Liver (tissue), 3 donors: ENCODE data around the gene GATA6.

Experiments
- RAD21 ChIP-seq, 2 donors: IDR thresholded peaks; 2 replicates each; pipeline ENCODE4 v1.6.1; 2016; ENCODE audit warnings: antibody characterized with exemption in 2 of 2, mild to moderate bottlenecking in 2 of 2
- YY1 ChIP-seq: IDR thresholded peaks from 2 replicates; pipeline ENCODE4 v1.6.1; 2016; ENCODE audit warnings: antibody characterized with exemption, mild to moderate bottlenecking
- TF ChIP-seq, protein P1 (sequence below): fragments of 150-350 bp; IDR thresholded peaks from 2 replicates; pipeline ENCODE4 v1.5.1; 2017; ENCODE audit warnings: improper control_type of control experiment, low read depth, low read length; ENCODE audit not compliant: missing input control
- donor health status: healthy.
- donor health status: healthy.

DNA sequence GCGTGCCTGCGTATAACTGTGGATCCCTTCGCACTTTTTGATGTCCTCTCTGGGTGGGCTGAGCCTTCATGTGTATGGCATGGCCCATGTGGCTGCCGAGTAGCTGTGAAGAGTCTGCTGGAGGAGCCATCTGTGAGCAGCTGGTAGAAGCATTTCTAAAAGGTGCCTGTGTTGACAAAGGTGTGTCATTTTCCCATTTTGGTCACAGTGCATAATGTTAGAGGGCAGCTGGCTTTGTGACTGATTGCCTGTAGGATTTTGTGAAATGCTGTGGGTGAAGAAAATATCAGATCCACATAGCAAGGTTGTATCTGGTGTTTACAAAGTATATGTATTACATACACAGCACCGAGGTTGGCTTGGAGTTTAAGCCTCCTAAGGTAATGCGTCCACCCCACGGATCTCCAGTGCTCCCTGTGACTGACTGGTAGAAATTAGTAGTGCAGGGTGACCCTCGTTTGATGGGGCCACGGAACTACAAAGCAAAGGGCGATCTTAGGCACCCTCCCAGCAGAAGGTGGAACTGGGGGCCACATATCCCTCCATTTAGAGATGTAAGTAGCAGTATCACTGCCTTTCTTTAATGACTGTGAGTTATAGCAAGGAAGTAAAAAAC is 16.5 kb downstream of the GATA6 start:
- TF ChIP-seq, protein P1, sequence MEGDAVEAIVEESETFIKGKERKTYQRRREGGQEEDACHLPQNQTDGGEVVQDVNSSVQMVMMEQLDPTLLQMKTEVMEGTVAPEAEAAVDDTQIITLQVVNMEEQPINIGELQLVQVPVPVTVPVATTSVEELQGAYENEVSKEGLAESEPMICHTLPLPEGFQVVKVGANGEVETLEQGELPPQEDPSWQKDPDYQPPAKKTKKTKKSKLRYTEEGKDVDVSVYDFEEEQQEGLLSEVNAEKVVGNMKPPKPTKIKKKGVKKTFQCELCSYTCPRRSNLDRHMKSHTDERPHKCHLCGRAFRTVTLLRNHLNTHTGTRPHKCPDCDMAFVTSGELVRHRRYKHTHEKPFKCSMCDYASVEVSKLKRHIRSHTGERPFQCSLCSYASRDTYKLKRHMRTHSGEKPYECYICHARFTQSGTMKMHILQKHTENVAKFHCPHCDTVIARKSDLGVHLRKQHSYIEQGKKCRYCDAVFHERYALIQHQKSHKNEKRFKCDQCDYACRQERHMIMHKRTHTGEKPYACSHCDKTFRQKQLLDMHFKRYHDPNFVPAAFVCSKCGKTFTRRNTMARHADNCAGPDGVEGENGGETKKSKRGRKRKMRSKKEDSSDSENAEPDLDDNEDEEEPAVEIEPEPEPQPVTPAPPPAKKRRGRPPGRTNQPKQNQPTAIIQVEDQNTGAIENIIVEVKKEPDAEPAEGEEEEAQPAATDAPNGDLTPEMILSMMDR = no peak
- TF ChIP-seq YY1 (no peak), RAD21 (IDR thresholded peaks at IDR 0.05) (no peak)
